Measurements from ENCODE around the gene GFOD1.

GFOD1 gene

GRCh38 chr6:13412639-13413465 is 74.5 kb downstream of the GFOD1 start:
- Mint-ChIP-seq H3K9me3 (ENCODE audit: low read depth) (peaks cover 3% of the 10 kb centered on the region), H3K4me1 (ENCODE audit: low read depth) (no peaks in the 10 kb centered on the region), H3K4me3 (no peak overlapping the region), H3K27ac (no peak overlapping the region), H3K27me3 (no peaks in the 10 kb centered on the region), H3K36me3 (peaks cover 7% of the 10 kb centered on the region)

GRCh38 chr6:13412211-13412610 is 75.2 kb downstream of the GFOD1 start:
- Mint-ChIP-seq H3K4me3 (no peak overlapping the region), H3K27ac (no peak overlapping the region), H3K27me3 (no peaks in the 10 kb centered on the region), H3K4me1 (ENCODE audit: low read depth) (no peaks in the 10 kb centered on the region), H3K36me3 (peaks cover 5% of the 10 kb centered on the region), H3K9me3 (ENCODE audit: low read depth) (peaks cover 3% of the 10 kb centered on the region)

DNA sequence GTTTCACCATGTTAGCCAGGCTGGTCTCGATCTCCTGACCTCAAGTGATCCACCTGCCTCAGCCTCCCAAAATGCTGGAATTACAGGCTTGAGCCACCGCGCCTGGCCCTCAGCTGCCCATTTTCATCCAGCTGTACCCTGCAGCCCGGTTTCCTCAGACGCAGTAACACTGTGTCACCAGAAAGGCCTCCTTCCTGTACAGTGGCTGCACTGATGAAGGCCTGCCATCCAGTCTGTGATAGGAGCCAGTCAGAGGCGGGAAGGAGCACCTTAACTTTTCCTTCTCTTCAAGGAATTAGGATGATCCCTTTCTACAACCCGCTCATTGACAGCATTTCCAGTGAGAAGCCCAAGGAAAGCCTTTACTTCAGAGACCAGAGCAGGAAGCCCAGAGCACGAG is 75.9 kb downstream of the GFOD1 start:
- H3K36me3 Mint-ChIP-seq: peaks cover 5% of the 10 kb centered on the region
- H3K4me1 Mint-ChIP-seq (ENCODE audit: low read depth): no peaks in the 10 kb centered on the region
- peaks cover 3% of the 10 kb centered on the region for H3K9me3 Mint-ChIP-seq (ENCODE audit: low read depth)

GRCh38 chr6:13409991-13410390 is 77.4 kb downstream of the GFOD1 start:
- Mint-ChIP-seq H3K27me3 (no peaks in the 10 kb centered on the region), H3K4me1 (ENCODE audit: low read depth) (no peaks in the 10 kb centered on the region), H3K36me3 (no peaks in the 10 kb centered on the region), H3K9me3 (ENCODE audit: low read depth) (no peaks in the 10 kb centered on the region), H3K4me3 (no peak overlapping the region), H3K27ac (no peak overlapping the region)

More for the DNA sequence above, 75.9 kb downstream of the GFOD1 start:
- no peak overlapping the region for H3K27ac Mint-ChIP-seq
- no peak overlapping the region for H3K4me3 Mint-ChIP-seq
- no peaks in the 10 kb centered on the region for H3K27me3 Mint-ChIP-seq

- Mint-ChIP-seq H3K4me1 (ENCODE audit: low read depth) (no peaks in the 10 kb centered on the region), H3K27ac (no peak overlapping the region), H3K27me3 (no peaks in the 10 kb centered on the region)
These were observed 79.4 kb downstream of the GFOD1 start for GRCh38 chr6:13407709-13408695.

GRCh38 chr6:13407368-13407708 is 80.1 kb downstream of the GFOD1 start:
- Mint-ChIP-seq H3K9me3 (ENCODE audit: low read depth) (no peaks in the 10 kb centered on the region), H3K36me3 (no peaks in the 10 kb centered on the region), H3K27me3 (no peaks in the 10 kb centered on the region), H3K4me1 (ENCODE audit: low read depth) (no peaks in the 10 kb centered on the region), H3K27ac (no peak overlapping the region), H3K4me3 (no peak overlapping the region)

More at GRCh38 chr6:13407709-13408695, 79.4 kb downstream of the GFOD1 start:
- no peaks in the 10 kb centered on the region for H3K36me3 Mint-ChIP-seq
- no peak overlapping the region for H3K4me3 Mint-ChIP-seq
- no peaks in the 10 kb centered on the region for H3K9me3 Mint-ChIP-seq (ENCODE audit: low read depth)

GRCh38 chr6:13406781-13407180 is 80.6 kb downstream of the GFOD1 start:
- H3K27me3 Mint-ChIP-seq: no peaks in the 10 kb centered on the region
- H3K4me3 Mint-ChIP-seq: no peak overlapping the region
- H3K9me3 Mint-ChIP-seq (ENCODE audit: low read depth): no peaks in the 10 kb centered on the region
- no peak overlapping the region for H3K27ac Mint-ChIP-seq
- H3K36me3 Mint-ChIP-seq: no peaks in the 10 kb centered on the region
- no peaks in the 10 kb centered on the region for H3K4me1 Mint-ChIP-seq (ENCODE audit: low read depth)

- no peak overlapping the region for H3K4me3 Mint-ChIP-seq
- H3K36me3 Mint-ChIP-seq: no peaks in the 10 kb centered on the region
- H3K4me1 Mint-ChIP-seq (ENCODE audit: low read depth): peaks cover 2% of the 10 kb centered on the region
- H3K27me3 Mint-ChIP-seq: no peaks in the 10 kb centered on the region
- no peaks in the 10 kb centered on the region for H3K9me3 Mint-ChIP-seq (ENCODE audit: low read depth)
- no peak overlapping the region for H3K27ac Mint-ChIP-seq
These were observed 81.4 kb downstream of the GFOD1 start for GRCh38 chr6:13405961-13406477.

- Mint-ChIP-seq H3K4me1 (ENCODE audit: low read depth) (peaks cover 7% of the 10 kb centered on the region), H3K27me3 (no peaks in the 10 kb centered on the region), H3K9me3 (ENCODE audit: low read depth) (no peaks in the 10 kb centered on the region), H3K4me3 (no peak overlapping the region), H3K36me3 (no peaks in the 10 kb centered on the region), H3K27ac (no peak overlapping the region)
These were observed 82.5 kb downstream of the GFOD1 start for GRCh38 chr6:13404892-13405254.

GRCh38 chr6:13404228-13404891 is 83.0 kb downstream of the GFOD1 start:
- Mint-ChIP-seq H3K4me1 (ENCODE audit: low read depth) (peaks cover 7% of the 10 kb centered on the region), H3K9me3 (ENCODE audit: low read depth) (no peaks in the 10 kb centered on the region), H3K27me3 (no peaks in the 10 kb centered on the region), H3K36me3 (no peaks in the 10 kb centered on the region), H3K27ac (no peak overlapping the region), H3K4me3 (no peak overlapping the region)

- no peaks in the 10 kb centered on the region for H3K27me3 Mint-ChIP-seq
- peaks cover 7% of the 10 kb centered on the region for H3K4me1 Mint-ChIP-seq (ENCODE audit: low read depth)
- no peak overlapping the region for H3K27ac Mint-ChIP-seq
- H3K36me3 Mint-ChIP-seq: no peaks in the 10 kb centered on the region
- H3K4me3 Mint-ChIP-seq: no peak overlapping the region
- no peaks in the 10 kb centered on the region for H3K9me3 Mint-ChIP-seq (ENCODE audit: low read depth)
These were observed 84.7 kb downstream of the GFOD1 start for GRCh38 chr6:13402711-13403110.

DNA sequence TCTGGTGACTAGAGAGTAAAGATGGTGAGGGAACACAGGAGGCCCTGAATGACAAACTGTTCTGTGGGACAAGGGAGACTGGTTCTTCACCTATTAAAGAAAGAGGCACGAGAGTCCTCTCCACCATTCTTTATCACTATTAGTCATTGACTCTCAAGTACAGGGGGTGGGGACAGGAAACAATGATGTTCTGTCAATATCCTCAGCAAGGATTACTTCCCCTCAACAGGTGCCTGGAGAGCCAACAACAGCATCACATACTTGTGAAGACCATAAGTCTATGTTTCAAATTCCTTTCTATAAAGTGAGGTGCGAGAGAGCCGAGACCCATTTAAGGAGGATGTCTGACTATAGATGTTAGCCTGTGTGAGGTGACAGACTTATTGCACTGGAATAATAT is 86.6 kb downstream of the GFOD1 start:
- Mint-ChIP-seq H3K9me3 (ENCODE audit: low read depth) (no peaks in the 10 kb centered on the region), H3K36me3 (no peaks in the 10 kb centered on the region), H3K27me3 (no peaks in the 10 kb centered on the region), H3K4me3 (no peak overlapping the region), H3K27ac (no peak overlapping the region), H3K4me1 (ENCODE audit: low read depth) (peaks cover 7% of the 10 kb centered on the region)

DNA sequence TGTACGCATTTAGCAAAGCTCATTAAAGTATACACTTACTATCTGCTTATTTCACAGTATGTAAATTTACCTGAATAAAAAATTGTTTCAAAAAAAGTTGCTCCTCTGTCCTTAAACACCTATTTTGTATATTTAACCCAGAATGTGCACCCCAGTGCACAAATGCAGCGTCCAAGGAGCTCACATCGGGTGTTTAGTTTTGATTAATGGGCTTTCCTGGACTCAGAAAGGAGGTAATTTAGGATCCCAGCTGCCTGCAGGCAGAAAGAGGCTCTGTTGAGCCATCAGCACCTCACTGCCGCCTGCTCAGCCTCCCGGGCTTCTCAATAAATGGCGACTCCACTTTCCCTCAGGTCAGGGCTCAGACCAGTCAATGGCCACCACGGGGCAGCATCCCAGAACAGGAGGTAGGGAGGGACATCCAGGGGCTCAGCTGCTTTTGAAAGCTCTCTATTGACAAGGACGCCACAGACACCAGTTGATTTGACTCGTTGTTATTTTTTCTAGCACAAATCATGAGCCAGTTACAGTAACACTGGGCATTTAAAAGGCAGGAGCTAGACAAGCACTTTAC is 88.9 kb downstream of the GFOD1 start:
- Mint-ChIP-seq H3K27ac (no peak overlapping the region), H3K4me3 (no peak overlapping the region), H3K27me3 (no peaks in the 10 kb centered on the region), H3K36me3 (no peaks in the 10 kb centered on the region), H3K4me1 (ENCODE audit: low read depth) (peaks cover 7% of the 10 kb centered on the region), H3K9me3 (ENCODE audit: low read depth) (no peaks in the 10 kb centered on the region)

DNA sequence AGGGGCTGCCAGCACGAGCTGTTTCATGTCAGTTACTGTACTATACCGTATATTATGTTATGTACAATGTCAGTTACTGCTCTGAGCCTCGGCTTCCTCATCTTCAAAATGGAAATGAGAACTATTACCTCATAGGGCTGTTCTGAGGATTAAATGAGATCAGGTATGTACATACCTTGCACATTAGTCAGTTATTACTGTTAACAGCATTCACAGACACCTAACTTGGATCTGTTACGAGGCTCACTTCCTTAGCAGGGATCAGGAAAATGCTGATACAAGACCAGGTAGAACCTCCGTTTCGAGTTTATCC is 89.4 kb downstream of the GFOD1 start:
- no peaks in the 10 kb centered on the region for H3K27me3 Mint-ChIP-seq
- H3K4me3 Mint-ChIP-seq: no peak overlapping the region
- no peaks in the 10 kb centered on the region for H3K9me3 Mint-ChIP-seq (ENCODE audit: low read depth)
- peaks cover 7% of the 10 kb centered on the region for H3K4me1 Mint-ChIP-seq (ENCODE audit: low read depth)
- H3K27ac Mint-ChIP-seq: no peak overlapping the region
- H3K36me3 Mint-ChIP-seq: no peaks in the 10 kb centered on the region

All from activated naive CD8-positive, alpha-beta T cell (primary cell).